ENCODE measurements around the gene NELL2. TPM values are rescaled to one million over a fixed set of nuclear protein-coding genes. Genes with fewer than 3 reads are reported as not detected.
"Not testable (repeated sequence)": the region's sequence is repeated elsewhere in the genome, so short reads cannot be mapped to it uniquely, and the experiment has no call there.

The NELL2 gene
- total RNA-seq, 8 experiments from 2014 or later, result 5.1 to 148 (median 66.5) TPM

DNA sequence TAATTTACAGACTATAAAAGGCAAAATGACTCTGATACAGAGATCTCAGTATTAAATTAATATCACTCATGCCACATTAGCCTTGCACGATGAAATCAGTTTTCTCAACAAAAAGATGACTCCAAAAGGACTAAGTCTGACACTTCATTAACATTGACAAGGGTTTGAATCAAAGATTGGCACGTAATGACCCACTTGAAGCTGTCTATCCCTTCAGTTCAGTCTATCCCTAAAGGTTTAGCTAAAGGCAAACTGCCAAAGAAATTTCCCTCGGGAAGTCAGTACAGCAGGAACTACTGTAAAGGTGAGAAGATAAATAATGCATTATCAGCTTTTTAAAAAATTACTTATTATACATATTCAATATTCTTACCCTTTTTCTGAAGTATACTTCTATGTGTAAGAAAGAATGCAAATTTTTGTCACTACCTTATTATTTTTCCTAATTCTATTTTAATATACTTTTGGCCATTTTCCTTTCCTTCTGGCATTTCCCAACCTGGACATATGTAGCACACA is 127.1 kb downstream of the NELL2 start:
- ATAC-seq (replicated peaks in 6 of 8), result no peak
- 0 to 100% (median 74%) methylated on average over 2 to 3 of the region's 3 CpGs; no CpG with 5 or more reads in 1 of the 10 experiments for WGBS, 10 experiments
- Histone ChIP-seq H3K27ac (no peak overlapping the region), H3K4me1 (replicated peaks in 1 of 2) (peaks cover 0 to 2% of the 10 kb centered on the region in 2 donors), H3K4me3 (no peak overlapping the region)
- in situ Hi-C loops (cut with MboI; ENCODE audit: low pct_unique_long_range_greater_than_20kb in 2 of 9, low sequenced_read_pairs in 9 of 9, unreplicated experiment in 9 of 9), result no loop called here

DNA sequence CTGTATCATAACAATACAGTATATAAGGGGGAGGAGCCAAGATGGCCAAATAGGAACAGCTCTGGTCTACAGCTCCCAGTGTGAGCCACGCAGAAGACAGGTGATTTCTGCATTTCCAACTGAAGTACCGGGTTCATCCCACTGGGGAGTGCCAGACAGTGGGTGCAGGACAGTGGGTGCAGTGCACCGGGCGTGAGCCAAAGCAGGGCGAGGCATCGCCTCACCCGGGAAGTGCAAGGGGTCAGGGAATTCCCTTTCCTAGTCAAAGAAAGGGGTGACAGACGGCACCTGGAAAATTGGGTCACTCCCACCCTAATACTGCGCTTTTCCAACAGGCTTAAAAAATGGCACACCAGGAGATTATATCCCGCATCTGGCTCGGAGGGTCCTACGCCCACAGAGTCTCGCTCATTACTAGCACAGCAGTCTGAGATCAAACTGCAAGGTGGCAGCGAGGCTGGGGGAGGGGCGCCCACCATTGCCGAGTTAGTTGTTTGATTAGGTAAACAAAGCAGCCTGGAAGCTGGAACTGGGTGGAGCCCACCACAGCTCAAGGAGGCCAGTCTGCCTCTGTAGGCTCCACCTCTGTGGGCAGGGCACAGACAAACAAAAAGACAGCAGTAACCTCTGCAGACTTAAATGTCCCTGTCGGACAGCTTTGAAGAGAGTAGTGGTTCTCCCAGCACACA is 134.7 kb downstream of the NELL2 start:
- in situ Hi-C loops (cut with MboI; ENCODE audit: low pct_unique_long_range_greater_than_20kb in 2 of 9, low sequenced_read_pairs in 9 of 9, unreplicated experiment in 9 of 9); H3K4me1 ChIP-seq (replicated peaks in 1 of 2); ATAC-seq (replicated peaks in 6 of 8); H3K4me3 ChIP-seq; H3K27ac ChIP-seq: not testable (repeated sequence)
- 20 to 100% (median 40%) methylated on average over 1 of the region's 17 CpGs; no CpG with 5 or more reads in 7 of the 10 experiments for WGBS, 10 experiments

DNA sequence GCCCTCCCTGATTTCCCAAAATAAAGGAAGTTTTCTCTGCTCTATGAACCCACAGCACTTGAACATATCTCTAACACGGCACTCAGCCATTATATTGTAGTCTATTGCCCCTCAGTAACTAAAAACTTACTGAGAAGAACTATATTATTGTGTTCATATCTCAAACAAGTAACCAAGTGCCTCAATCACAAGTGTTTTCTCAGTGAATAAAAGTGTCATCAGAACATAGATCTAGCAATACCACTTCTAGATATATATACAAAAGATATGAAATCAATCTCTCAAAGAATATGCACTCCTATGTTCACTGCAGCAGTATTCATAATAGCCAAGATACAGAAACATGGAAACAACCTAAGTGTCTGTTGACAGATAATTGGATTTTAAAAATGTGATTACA is 138.1 kb downstream of the NELL2 start:
- Histone ChIP-seq H3K27ac (no peak overlapping the region), H3K4me3 (no peak overlapping the region), H3K4me1 (replicated peaks in 1 of 2) (no peaks in the 10 kb centered on the region)
- no peak for ATAC-seq (replicated peaks in 6 of 8)
- in situ Hi-C loops (cut with MboI; ENCODE audit: low pct_unique_long_range_greater_than_20kb in 2 of 9, low sequenced_read_pairs in 9 of 9, unreplicated experiment in 9 of 9), result no loop called here
- 0 to 100% (median 92%) methylated on average over 1 of the region's 1 CpG; no CpG with 5 or more reads in 2 of the 10 experiments for WGBS, 10 experiments

DNA sequence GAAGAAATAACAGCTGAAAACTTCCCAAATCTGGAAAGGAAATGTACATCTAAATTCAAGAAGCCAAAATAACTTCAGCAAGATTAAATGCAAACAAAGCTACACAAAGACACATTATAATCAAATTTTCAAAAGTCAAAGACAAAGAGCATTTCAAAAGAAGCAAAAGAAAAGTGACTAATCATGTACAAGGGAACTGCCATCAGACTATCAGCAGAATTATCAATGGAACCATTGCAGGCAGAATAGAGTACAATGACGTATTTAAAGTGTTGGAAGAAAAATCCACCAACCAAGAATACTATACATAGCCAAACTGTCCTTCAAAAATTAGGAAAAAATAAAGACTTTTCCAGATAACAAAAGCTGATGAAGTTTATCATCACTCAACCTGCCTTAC is 147.5 kb downstream of the NELL2 start:
- WGBS, 10 experiments, result 0 to 100% (median 93%) methylated on average over 1 of the region's 1 CpG; no CpG with 5 or more reads in 2 of the 10 experiments
- in situ Hi-C loops (cut with MboI; ENCODE audit: low pct_unique_long_range_greater_than_20kb in 2 of 9, low sequenced_read_pairs in 9 of 9, unreplicated experiment in 9 of 9), result no loop called here
- Histone ChIP-seq H3K4me3 (no peak overlapping the region), H3K4me1 (replicated peaks in 1 of 2) (no peaks in the 10 kb centered on the region), H3K27ac (no peak overlapping the region)
- no peak for ATAC-seq (replicated peaks in 6 of 8)

DNA sequence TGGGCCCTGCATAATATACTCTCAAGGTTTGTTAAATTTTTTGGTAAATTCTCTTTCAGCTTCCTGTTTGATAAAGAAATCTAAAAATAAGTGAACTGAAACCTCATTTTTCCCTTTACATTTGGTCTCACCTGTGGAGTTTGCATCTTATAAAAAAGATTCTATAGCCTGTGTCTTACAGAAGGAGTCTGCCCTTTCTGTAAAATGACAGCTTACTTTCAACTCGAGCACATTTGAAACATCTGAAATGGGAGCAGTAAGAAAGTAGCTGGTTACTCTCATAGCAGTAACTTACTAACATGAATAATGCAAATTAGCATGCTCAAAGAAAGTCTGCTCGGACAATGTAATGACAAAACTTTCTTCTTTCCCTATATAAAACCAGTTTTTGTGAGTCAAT is 155.8 kb downstream of the NELL2 start:
- H3K4me1 ChIP-seq (replicated peaks in 1 of 2), result peaks cover 0 to 6% of the 10 kb centered on the region in 2 donors
- ATAC-seq (replicated peaks in 6 of 8), result no peak
- in situ Hi-C loops (cut with MboI; ENCODE audit: low pct_unique_long_range_greater_than_20kb in 2 of 9, low sequenced_read_pairs in 9 of 9, unreplicated experiment in 9 of 9), result no loop called here
- WGBS, 10 experiments, result 0 to 78% (median 53%) methylated on average over 1 to 2 of the region's 2 CpGs; no CpG with 5 or more reads in 1 of the 10 experiments
- no peak overlapping the region for H3K4me3 ChIP-seq
- H3K27ac ChIP-seq, result no peak overlapping the region

DNA sequence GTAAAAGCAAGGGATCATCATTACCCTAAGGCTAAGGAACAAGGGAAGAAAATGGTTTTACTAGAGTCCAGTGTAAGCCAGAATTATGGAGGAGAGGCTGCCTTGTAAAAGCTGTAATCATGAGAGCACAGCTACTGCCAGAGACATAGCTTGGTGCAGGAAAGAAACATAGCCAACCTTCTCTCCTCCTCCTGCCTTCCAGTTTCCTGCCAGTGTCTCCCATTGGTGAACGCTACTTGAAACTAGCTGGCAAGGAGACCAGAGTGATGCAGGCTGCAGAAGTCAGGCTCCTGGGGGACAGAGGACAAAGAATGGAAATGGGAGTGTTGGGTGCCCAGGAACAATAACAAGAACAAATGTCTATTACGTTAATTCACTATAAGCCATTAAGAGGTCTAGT is 158.5 kb downstream of the NELL2 start:
- ATAC-seq (replicated peaks in 6 of 8), result no peak
- no peak overlapping the region for H3K4me3 ChIP-seq
- no peak overlapping the region for H3K27ac ChIP-seq
- WGBS, 10 experiments, result 0 to 100% (median 71%) methylated on average over 1 to 2 of the region's 2 CpGs
- peaks cover 0 to 6% of the 10 kb centered on the region in 2 donors for H3K4me1 ChIP-seq (replicated peaks in 1 of 2)
- in situ Hi-C loops (cut with MboI; ENCODE audit: low pct_unique_long_range_greater_than_20kb in 2 of 9, low sequenced_read_pairs in 9 of 9, unreplicated experiment in 9 of 9), result no loop called here

DNA sequence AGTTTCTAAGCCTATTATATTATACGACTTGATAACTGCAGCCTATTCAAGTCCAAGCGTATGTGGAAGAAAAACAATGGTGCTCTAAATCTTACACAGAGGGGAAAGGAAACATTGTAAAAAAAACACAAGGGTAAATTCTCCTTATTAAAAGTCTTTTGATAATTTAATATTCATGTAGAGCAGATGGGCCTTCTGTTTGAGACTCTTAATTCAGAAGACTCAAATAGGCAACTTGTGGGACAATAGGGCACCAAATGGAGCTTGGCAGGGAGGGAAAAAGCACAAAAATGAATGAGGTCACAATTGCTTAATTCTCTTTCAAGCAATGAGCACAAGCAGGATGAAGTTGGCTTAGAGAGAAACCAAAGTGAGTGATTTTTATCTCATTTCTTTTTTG is 159.4 kb downstream of the NELL2 start:
- Histone ChIP-seq H3K27ac (no peak overlapping the region), H3K4me3 (no peak overlapping the region), H3K4me1 (replicated peaks in 1 of 2) (peaks cover 0 to 6% of the 10 kb centered on the region in 2 donors)
- WGBS, 10 experiments, result 0 to 87% (median 57%) methylated on average over 1 to 2 of the region's 2 CpGs; no CpG with 5 or more reads in 1 of the 10 experiments
- ATAC-seq (replicated peaks in 6 of 8), result no peak
- in situ Hi-C loops (cut with MboI; ENCODE audit: low pct_unique_long_range_greater_than_20kb in 2 of 9, low sequenced_read_pairs in 9 of 9, unreplicated experiment in 9 of 9), result no loop called here

DNA sequence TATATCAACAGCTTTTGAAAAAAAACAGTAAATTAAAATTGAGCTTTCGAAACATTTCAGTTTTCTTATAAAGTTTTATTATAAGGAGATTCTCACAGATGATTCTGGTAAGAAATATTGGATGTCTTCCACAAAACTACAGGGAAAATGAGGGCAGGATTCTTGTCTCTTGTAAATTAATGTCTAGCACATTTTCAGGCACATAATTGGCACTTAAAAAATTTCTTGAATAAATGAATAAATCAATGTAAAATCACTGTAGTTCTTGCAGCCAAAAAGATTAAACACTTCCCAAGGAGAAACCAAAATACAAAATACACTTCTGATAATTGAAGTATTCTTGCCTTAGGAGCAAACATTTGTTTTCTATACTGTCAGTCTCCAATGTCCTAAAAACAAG is 164.4 kb downstream of the NELL2 start:
- in situ Hi-C loops (cut with MboI; ENCODE audit: low pct_unique_long_range_greater_than_20kb in 2 of 9, low sequenced_read_pairs in 9 of 9, unreplicated experiment in 9 of 9), result no loop called here
- Histone ChIP-seq H3K27ac (no peak overlapping the region), H3K4me1 (replicated peaks in 1 of 2) (peaks cover 0 to 2% of the 10 kb centered on the region in 2 donors), H3K4me3 (no peak overlapping the region)
- no peak for ATAC-seq (replicated peaks in 6 of 8)
- WGBS, 10 experiments, result 0 to 100% (median 88%) methylated on average over 1 of the region's 1 CpG; no CpG with 5 or more reads in 1 of the 10 experiments

DNA sequence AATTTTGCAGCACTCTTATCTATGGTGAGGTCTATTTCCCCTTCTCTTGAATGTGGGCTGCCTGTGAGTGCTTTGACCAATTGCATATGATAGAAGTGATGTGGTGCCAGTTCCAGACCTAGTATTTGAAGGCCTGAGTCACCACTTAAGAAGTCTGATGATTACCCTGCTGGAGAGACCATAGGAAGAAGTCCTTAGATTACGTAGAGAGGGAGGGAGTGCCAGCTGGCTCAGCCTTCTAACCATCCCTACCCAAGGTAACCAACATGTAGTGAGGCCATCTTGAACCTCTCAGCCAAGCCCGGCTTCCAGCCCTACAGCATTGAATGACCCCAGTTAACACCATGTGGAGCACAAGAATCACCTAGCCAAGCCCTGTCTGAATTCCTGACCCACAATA is 166.9 kb downstream of the NELL2 start:
- WGBS, 10 experiments, result 67 to 100% (median 100%) methylated on average over 1 to 2 of the region's 2 CpGs; no CpG with 5 or more reads in 5 of the 10 experiments
- in situ Hi-C loops (cut with MboI; ENCODE audit: low pct_unique_long_range_greater_than_20kb in 2 of 9, low sequenced_read_pairs in 9 of 9, unreplicated experiment in 9 of 9), result no loop called here
- no peak for ATAC-seq (replicated peaks in 6 of 8)
- no peaks in the 10 kb centered on the region for H3K4me1 ChIP-seq (replicated peaks in 1 of 2)
- H3K4me3 ChIP-seq, result no peak overlapping the region
- no peak overlapping the region for H3K27ac ChIP-seq

DNA sequence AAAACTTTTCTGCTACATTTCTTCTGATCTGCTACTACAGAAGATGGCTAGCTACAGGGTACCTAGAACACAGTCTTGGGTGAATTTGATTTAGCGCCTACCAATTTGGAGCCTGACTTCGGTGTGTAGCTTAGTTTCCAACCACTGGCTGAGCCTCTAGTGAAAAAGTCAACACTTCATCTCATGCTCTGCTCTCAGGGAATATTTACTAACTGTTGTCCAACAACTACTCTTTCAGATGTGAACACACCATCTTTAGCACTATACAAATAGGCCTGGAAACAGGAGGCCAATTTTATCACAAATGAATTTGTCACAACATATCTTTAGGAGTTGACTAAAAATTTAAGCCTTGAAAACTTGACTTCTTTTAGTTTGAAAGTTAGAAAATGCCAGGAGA is 167.9 kb downstream of the NELL2 start:
- no peak overlapping the region for H3K4me3 ChIP-seq
- in situ Hi-C loops (cut with MboI; ENCODE audit: low pct_unique_long_range_greater_than_20kb in 2 of 9, low sequenced_read_pairs in 9 of 9, unreplicated experiment in 9 of 9), result no loop called here
- ATAC-seq (replicated peaks in 6 of 8), result no peak
- 40 to 100% (median 68%) methylated on average over 1 to 2 of the region's 2 CpGs; no CpG with 5 or more reads in 2 of the 10 experiments for WGBS, 10 experiments
- no peak overlapping the region for H3K27ac ChIP-seq
- no peaks in the 10 kb centered on the region for H3K4me1 ChIP-seq (replicated peaks in 1 of 2)

DNA sequence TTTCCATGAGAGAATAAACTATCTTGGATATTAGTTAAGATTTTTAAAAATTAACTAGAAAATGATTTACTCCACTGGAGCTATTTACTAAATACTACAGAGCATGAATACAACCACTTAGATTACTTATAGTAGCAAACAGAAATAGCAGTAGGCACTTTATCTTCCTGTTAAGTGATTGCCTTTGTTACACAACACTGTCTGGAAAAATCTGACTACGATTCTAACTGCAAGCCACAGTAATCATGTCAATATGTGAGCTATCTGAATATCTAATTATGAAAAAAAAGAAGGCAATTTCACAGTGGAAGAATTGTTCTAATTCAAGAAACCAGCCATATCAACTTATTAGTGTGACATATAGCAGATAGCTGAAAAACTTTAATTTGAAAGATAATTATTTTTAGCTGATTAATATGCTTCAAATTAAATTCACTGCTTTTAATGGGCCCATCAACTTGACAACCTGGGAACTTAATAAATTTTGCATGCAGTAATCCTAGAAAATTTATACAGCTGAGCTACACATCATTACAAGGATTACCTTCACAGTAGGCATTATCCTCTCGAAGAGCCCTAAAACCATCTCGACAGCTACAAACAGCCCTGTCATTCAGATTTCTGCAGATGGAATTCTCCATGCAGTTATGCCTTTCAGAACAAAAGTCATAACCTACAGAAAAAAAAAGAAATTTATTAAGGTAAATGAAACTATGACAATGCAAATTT is 172.8 kb downstream of the NELL2 start:
- in situ Hi-C loops (cut with MboI; ENCODE audit: low pct_unique_long_range_greater_than_20kb in 2 of 9, low sequenced_read_pairs in 9 of 9, unreplicated experiment in 9 of 9), result no loop called here
- Histone ChIP-seq H3K4me3 (no peak overlapping the region), H3K27ac (no peak overlapping the region), H3K4me1 (replicated peaks in 1 of 2) (no peaks in the 10 kb centered on the region)
- WGBS, 10 experiments, result 0 to 100% (median 92%) methylated on average over 2 to 3 of the region's 3 CpGs; no CpG with 5 or more reads in 2 of the 10 experiments
- ATAC-seq (replicated peaks in 6 of 8), result peak in 2 of 8 experiments; percentile 32 to 65

DNA sequence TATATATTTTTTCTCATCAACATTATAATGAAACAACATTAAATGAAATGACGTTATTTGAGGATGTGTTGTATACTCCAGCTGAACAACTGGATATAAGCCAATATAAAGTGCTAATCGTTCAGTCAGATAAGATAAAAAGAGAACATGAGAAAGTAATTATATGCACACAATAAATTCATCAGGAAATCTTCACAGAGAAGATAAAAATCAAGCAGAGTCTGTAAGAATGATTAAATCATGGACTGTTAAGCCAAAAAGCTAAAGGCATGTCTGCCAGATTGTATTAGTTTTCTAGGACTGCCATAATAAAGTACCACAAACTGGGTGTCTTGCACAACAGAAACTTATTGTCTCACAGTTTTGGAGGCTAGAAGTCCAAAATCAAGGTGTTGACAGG is 178.6 kb downstream of the NELL2 start:
- 0 to 100% (median 80%) methylated on average over 1 to 2 of the region's 2 CpGs; no CpG with 5 or more reads in 1 of the 10 experiments for WGBS, 10 experiments
- Histone ChIP-seq H3K4me3 (no peak overlapping the region), H3K27ac (no peak overlapping the region), H3K4me1 (replicated peaks in 1 of 2) (no peaks in the 10 kb centered on the region)
- no peak for ATAC-seq (replicated peaks in 6 of 8)
- in situ Hi-C loops (cut with MboI; ENCODE audit: low pct_unique_long_range_greater_than_20kb in 2 of 9, low sequenced_read_pairs in 9 of 9, unreplicated experiment in 9 of 9), result no loop called here

DNA sequence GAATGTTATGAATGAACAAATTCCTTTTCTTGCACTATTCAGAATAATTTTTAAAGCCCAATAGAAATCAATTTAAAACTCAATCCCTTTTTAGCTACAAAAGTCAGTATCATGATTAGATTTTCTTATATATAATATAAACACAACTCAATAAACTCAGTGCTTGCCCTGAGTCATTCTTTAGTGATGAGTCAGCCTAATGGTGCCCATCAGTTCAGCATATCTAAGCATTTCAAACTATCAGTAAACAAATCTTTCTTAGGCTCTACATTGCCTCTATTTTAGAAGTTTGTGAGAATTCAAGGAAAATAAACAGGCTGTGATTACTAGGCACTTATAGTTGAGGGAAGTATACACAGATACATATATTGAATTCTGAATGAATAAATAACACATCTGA is 179.6 kb downstream of the NELL2 start:
- in situ Hi-C loops (cut with MboI; ENCODE audit: low pct_unique_long_range_greater_than_20kb in 2 of 9, low sequenced_read_pairs in 9 of 9, unreplicated experiment in 9 of 9), result no loop called here
- Histone ChIP-seq H3K27ac (no peak overlapping the region), H3K4me1 (replicated peaks in 1 of 2) (no peaks in the 10 kb centered on the region), H3K4me3 (no peak overlapping the region)
- ATAC-seq (replicated peaks in 6 of 8), result peak in 1 of 8 experiments; percentile 31
